Natural killer cell (primary cell): ENCODE results near the gene NOL4L. TPM values are rescaled to one million over a fixed set of nuclear protein-coding genes. Genes with fewer than 3 reads are reported as not detected.

ENCODE experiments used
- ATAC-seq, 3 donors: fragments of 150-1000 bp in 2 of 3; fragments of 200-7000 bp in 1 of 3; cut with Tn5 transposase; 1 replicate in 1 of 3; 2 replicates in 2 of 3; pipeline ENCODE4 v1.10.0; 2021; ENCODE audit warnings: mild to moderate bottlenecking in 2 of 3, moderate library complexity in 2 of 3
- DNase-seq, 2 donors: peaks; one replicate each; pipeline versions ENCODE4 v3.0.0 to v3.0.0-alpha.2; 2013 to 2021; ENCODE audit warnings: mixed read lengths in 1 of 2
- H3K27ac ChIP-seq: one replicate; pipeline ENCODE4 v1.5.1; 2013; ENCODE audit warnings: mild to moderate bottlenecking, low read length
- H3K27me3 ChIP-seq: one replicate; pipeline ENCODE4 v1.6.1; 2013; ENCODE audit warnings: low read length; ENCODE audit not compliant: control insufficient read depth, insufficient read depth
- H3K36me3 ChIP-seq: one replicate; pipeline ENCODE4 v1.6.1; 2013; ENCODE audit warnings: low read length; ENCODE audit not compliant: control insufficient read depth, insufficient read depth
- H3K4me1 ChIP-seq: one replicate; pipeline ENCODE4 v1.6.1; 2013; ENCODE audit warnings: low read length; ENCODE audit not compliant: control insufficient read depth, insufficient read depth
- H3K4me3 ChIP-seq: one replicate; pipeline ENCODE4 v1.5.1; 2013; ENCODE audit warnings: low read length
- H3K9me3 ChIP-seq: one replicate; pipeline ENCODE4 v1.6.1; 2013; ENCODE audit warnings: low read length; ENCODE audit not compliant: control insufficient read depth, insufficient read depth
- H3K27ac Mint-ChIP-seq, 2 donors: one replicate each; pipeline ENCODE4 v1.8.0; 2022; ENCODE audit warnings: mild to moderate bottlenecking in 2 of 2, mixed read lengths in 2 of 2, moderate library complexity in 1 of 2
- H3K27me3 Mint-ChIP-seq, 2 donors: one replicate each; pipeline ENCODE4 v1.8.0; 2022; ENCODE audit warnings: low read depth in 2 of 2, mixed read lengths in 2 of 2
- H3K36me3 Mint-ChIP-seq: one replicate; pipeline ENCODE4 v1.8.0; 2022; ENCODE audit warnings: mixed read lengths
- H3K4me1 Mint-ChIP-seq, 2 donors: one replicate each; pipeline ENCODE4 v1.8.0; 2022; ENCODE audit warnings: mixed read lengths in 2 of 2
- H3K4me3 Mint-ChIP-seq: one replicate; pipeline ENCODE4 v1.8.0; 2022; ENCODE audit warnings: mild to moderate bottlenecking, moderate library complexity, mixed read lengths
- H3K9me3 Mint-ChIP-seq, 2 donors: one replicate each; pipeline ENCODE4 v1.8.0; 2022; ENCODE audit warnings: mixed read lengths in 2 of 2
- CTCF ChIP-seq: fragments of 200-600 bp; IDR thresholded peaks from one replicate; pipeline ENCODE4 v1.8.0; 2022; ENCODE audit warnings: antibody characterized with exemption
- WGBS: methylation state at CpG from one replicate; pipeline ENCODE4 v1.1.7; 2013; ENCODE audit warnings: missing lambda C conversion rate; ENCODE audit not compliant: insufficient coverage; 5-methylcytosine and 5-hydroxymethylcytosine counted together
- intact Hi-C: fragments of 100-400 bp; cut with micrococcal nuclease; formaldehyde crosslinking; loops from one replicate; pipeline ENCODE4 v1.14.2; 2022
- total RNA-seq, 4 donors: library from RNA; stranded (reverse); fragments of 120-200 nt in 1 of 4; gene quantifications; one replicate each; pipeline versions ENCODE4 v1.2.3 to v1.2.4, GENCODE V29; 2013 to 2022

NOL4L gene
- total RNA-seq, 3 donors from 2014 or later (not counting 1 experiment from before 2014, with no cell fraction given) = 101 to 136 (median 114) TPM

DNA sequence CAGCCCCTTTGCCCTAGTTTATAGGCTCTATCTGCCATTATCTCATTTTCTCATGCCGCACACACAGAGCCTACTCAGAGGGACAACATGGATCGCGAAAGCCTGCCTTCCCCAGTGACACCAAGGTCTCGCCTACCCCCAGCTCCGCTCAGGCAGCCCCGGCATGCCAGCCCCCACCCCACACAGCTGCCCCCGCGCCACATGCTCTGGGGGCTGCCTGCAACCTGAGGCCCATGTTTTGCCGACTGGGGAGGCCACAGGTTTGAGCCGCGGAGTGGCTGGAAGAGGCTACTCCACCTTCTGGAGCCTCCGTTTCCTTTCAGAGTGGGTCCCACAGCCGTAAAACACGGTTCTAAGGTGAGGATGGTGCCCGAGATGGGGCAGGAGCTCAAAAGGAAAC is 124.9 kb downstream of the NOL4L start:
- Histone ChIP-seq H3K4me1 (peaks cover 28% of the 10 kb centered on the region), H3K4me3 (no peak overlapping the region), H3K9me3 (no peaks in the 10 kb centered on the region), H3K27me3 (no peaks in the 10 kb centered on the region), H3K27ac (no peak overlapping the region), H3K36me3 (peaks cover 28% of the 10 kb centered on the region)
- Mint-ChIP-seq H3K27me3 (no peaks in the 10 kb centered on the region), H3K9me3 (no peaks in the 10 kb centered on the region), H3K4me1 (peaks cover 18 to 36% of the 10 kb centered on the region in 2 donors), H3K4me3 (no peak overlapping the region), H3K36me3 (no peaks in the 10 kb centered on the region), H3K27ac (peak overlapping the region in 1 of 2 donors; percentile 49)
- TF ChIP-seq CTCF = no peak
- intact Hi-C loops = no loop called here
- ATAC-seq (no peak), DNase-seq (no peak)
- 89% methylated on average over 15 of the region's 15 CpGs for WGBS

GRCh38 chr20:32458837-32459220 is 126.3 kb downstream of the NOL4L start:
- peaks cover 18 to 32% of the 10 kb centered on the region in 2 donors for H3K4me1 Mint-ChIP-seq
- H3K27me3 Mint-ChIP-seq = no peaks in the 10 kb centered on the region
- 93% methylated on average over 12 of the region's 12 CpGs for whole genome bisulfite sequencing
- Histone ChIP-seq H3K27ac (no peak overlapping the region), H3K27me3 (no peaks in the 10 kb centered on the region), H3K4me1 (peaks cover 28% of the 10 kb centered on the region), H3K4me3 (no peak overlapping the region), H3K9me3 (no peaks in the 10 kb centered on the region), H3K36me3 (peaks cover 37% of the 10 kb centered on the region)
- no peaks in the 10 kb centered on the region for H3K36me3 Mint-ChIP-seq
- no peak overlapping the region for H3K4me3 Mint-ChIP-seq
- DNase-seq (no peak), ATAC-seq (no peak)
- H3K27ac Mint-ChIP-seq = peak overlapping the region; percentile 65 to 78
- intact Hi-C loops = no loop called here
- no peak for TF ChIP-seq CTCF
- H3K9me3 Mint-ChIP-seq = no peaks in the 10 kb centered on the region

DNA sequence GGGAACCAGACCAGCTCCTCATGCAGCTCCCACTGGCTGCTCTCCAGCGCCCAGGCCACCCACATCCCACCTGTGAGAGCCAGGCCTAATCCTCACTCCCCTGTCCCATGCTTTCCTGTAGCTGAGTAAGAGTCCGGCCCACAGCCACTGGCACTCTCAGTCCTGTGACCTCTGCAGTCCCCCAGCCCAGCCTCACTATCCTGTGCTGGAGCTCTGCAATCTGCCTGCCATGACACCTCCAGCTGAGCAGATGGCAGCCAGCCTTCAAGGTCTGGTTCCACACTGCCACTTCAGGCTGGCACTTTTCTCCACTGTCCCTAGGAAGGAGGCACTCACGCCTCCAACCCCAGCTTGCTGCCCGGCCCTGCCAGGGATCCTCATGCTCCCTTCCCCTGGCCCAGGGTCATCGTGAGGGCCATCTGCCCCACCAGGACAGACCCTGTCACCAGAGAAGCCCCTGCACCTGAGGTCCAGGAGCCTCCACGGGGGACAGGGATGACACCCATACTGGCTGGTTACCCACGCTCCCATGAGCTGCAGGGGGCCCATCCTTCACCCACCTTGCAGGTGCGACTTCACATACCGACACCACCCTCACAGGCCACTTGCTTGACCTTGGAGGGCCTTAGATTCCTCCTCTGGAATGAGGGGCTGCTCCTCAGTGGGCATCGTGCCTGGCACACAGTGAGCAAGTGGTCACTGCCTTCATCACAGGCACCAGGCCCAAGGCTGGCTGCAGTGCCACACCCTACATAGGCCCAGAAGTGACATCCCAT is 126.9 kb downstream of the NOL4L start:
- no peaks in the 10 kb centered on the region for H3K36me3 Mint-ChIP-seq
- intact Hi-C loops = no loop called here
- H3K9me3 Mint-ChIP-seq = no peaks in the 10 kb centered on the region
- peaks cover 28% of the 10 kb centered on the region for H3K4me1 ChIP-seq
- DNase-seq (no peak), ATAC-seq (no peak)
- H3K36me3 ChIP-seq = peaks cover 43% of the 10 kb centered on the region
- peaks cover 18 to 32% of the 10 kb centered on the region in 2 donors for H3K4me1 Mint-ChIP-seq
- no peak overlapping the region for H3K4me3 ChIP-seq
- no peak for TF ChIP-seq CTCF
- H3K27ac Mint-ChIP-seq = peak overlapping the region; percentile 65 to 78
- H3K27me3 ChIP-seq = no peaks in the 10 kb centered on the region
- 92% methylated on average over 10 of the region's 10 CpGs for WGBS
- no peaks in the 10 kb centered on the region for H3K27me3 Mint-ChIP-seq
- H3K27ac ChIP-seq = no peak overlapping the region
- H3K4me3 Mint-ChIP-seq = peak overlapping the region; percentile 63
- no peaks in the 10 kb centered on the region for H3K9me3 ChIP-seq
